ENCODE results near the gene UST.
A peak's percentile ranks its signal among the peaks of the same experiment; 100 is the strongest.

The UST gene

DNA sequence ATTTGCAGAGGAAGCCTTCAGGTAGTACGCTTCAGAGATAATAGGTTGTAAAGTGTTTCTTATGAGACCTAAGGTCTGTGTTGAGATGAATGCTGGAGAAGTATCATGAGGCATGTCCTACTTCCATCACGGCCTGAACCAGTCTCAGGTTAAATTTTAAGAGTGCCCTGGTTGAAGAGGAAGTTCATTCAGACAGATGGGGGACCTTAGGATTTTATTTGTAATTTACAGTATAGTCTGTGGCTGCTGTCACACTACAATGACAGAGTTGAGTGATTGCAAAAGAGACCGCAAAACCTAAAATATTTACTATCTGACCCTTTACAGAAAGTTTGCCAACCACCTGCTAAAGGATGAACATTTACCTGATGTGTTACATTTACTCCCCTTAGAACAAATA lies 70.9 kb downstream of the UST start:
- ChIA-PET POLR2A (no interaction called here), CTCF (no interaction called here)
- TF ChIP-seq BHLHE40 (IDR thresholded peaks at IDR 0.05; ENCODE audit: borderline replicate concordance) (no peak), TARDBP (IDR thresholded peaks at IDR 0.05) (no peak), FOXM1 (IDR thresholded peaks at IDR 0.05; ENCODE audit: borderline replicate concordance) (no peak), LEF1 (IDR thresholded peaks at IDR 0.05; ENCODE audit: borderline replicate concordance) (no peak), ZNF384 (IDR thresholded peaks at IDR 0.05) (no peak), SUZ12 (IDR thresholded peaks at IDR 0.05) (no peak), SP1 (IDR thresholded peaks at IDR 0.05) (no peak), ARNT (IDR thresholded peaks at IDR 0.05) (no peak), CTBP1 (IDR thresholded peaks at IDR 0.05; ENCODE audit: borderline replicate concordance) (no peak), FOXK2 (IDR thresholded peaks at IDR 0.05) (no peak), HDGF (IDR thresholded peaks at IDR 0.05; ENCODE audit: borderline replicate concordance) (no peak), ELF4 (IDR thresholded peaks at IDR 0.05) (no peak)
- TF ChIP-seq, protein P1, sequence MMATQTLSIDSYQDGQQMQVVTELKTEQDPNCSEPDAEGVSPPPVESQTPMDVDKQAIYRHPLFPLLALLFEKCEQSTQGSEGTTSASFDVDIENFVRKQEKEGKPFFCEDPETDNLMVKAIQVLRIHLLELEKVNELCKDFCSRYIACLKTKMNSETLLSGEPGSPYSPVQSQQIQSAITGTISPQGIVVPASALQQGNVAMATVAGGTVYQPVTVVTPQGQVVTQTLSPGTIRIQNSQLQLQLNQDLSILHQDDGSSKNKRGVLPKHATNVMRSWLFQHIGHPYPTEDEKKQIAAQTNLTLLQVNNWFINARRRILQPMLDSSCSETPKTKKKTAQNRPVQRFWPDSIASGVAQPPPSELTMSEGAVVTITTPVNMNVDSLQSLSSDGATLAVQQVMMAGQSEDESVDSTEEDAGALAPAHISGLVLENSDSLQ (IDR thresholded peaks at IDR 0.05) = no peak
- DNase-seq (ENCODE audit: extremely low spot score) = no peak

DNA sequence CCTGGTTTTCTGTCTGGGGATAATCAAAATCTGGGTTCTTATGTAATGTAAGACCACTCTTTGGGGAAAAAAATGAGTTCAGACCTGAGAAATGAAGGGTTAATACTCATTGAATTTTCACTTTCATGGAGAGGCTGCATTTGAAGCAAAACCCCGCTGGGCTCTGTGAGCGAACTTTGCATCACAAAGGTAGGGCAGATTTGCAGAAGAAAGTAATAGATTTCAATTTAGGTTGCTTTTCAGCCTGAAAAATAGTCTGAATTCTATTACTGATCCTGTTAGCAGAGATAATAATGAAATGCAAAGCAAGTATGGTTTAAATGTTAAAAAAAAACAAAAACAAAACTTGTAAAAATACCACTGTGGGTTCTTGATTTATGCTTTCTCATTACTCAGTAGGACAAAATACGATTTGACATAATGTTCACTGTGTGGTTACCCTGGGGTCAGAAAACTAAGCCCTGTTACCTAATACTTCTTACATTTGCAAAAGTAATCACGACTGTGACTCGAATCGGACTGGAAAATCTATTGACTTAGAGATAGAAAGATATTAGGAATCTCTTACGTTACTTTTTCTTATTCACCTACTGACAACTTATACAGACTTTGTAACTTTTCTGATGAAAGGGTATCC lies 72.2 kb downstream of the UST start:
- CTCF ChIA-PET = no interaction called here
- TF ChIP-seq, protein P1 (IDR thresholded peaks at IDR 0.05) = peak; percentile 81
- no peak for TF ChIP-seq SP1 (IDR thresholded peaks at IDR 0.05)
- DNase-seq (ENCODE audit: extremely low spot score) = no peak
- POLR2A ChIA-PET = no interaction called here

DNA sequence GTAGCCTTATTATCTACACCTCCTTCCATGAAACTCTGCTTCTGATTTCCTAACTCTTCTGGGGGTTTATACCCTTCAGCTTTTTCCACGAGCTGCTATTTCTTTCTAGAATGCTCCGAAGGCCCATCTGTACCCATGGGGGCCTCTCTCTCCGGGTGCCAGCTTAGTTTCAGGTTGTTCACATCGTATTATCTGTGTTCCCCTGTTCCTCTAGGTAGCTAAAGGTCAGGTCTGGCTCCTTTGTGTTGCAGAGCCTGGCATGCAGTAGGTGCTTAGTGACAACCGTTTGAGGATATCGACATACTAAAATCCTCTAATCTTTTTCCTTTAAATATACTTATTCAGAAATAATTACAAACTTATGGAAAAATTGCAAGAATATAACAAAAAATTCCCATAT lies 73.0 kb downstream of the UST start:
- ChIA-PET CTCF (no interaction called here), POLR2A (no interaction called here)
- TF ChIP-seq ARNT (IDR thresholded peaks at IDR 0.05) (no peak), FOXA1 (IDR thresholded peaks at IDR 0.05) (no peak), NFRKB (IDR thresholded peaks at IDR 0.05) (no peak), SP1 (IDR thresholded peaks at IDR 0.05) (no peak), BHLHE40 (IDR thresholded peaks at IDR 0.05; ENCODE audit: borderline replicate concordance) (no peak), HDGF (IDR thresholded peaks at IDR 0.05; ENCODE audit: borderline replicate concordance) (no peak), CTBP1 (IDR thresholded peaks at IDR 0.05; ENCODE audit: borderline replicate concordance) (no peak), FOXM1 (IDR thresholded peaks at IDR 0.05; ENCODE audit: borderline replicate concordance) (no peak), ZNF384 (IDR thresholded peaks at IDR 0.05) (no peak), FOXK2 (IDR thresholded peaks at IDR 0.05) (no peak)
- TF ChIP-seq, protein P1 (IDR thresholded peaks at IDR 0.05) = no peak
- DNase-seq (ENCODE audit: extremely low spot score) = no peak

DNA sequence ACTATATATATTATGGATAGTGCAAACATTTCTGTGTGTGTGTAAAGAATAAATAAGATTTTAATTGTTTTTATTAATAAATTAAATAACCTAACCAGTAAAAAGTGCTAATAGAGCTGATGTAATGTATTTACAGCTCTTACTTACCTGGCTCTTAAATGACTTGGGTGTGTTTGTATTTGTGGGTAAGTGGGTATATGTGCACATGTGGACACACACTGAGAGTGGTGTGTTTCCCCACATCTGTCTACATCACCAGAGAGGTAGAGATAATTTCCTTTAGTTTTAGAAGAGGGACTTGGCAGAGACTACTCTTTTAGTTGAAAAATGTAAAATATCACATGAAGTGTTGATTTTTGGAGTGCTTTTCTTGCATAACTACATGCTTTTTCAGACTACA lies 76.0 kb downstream of the UST start:
- ChIA-PET CTCF (no interaction called here), POLR2A (no interaction called here)
- TF ChIP-seq FOXM1 (IDR thresholded peaks at IDR 0.05; ENCODE audit: borderline replicate concordance) = no peak
- no peak for TF ChIP-seq ZNF384 (IDR thresholded peaks at IDR 0.05)
- TF ChIP-seq SP1 (IDR thresholded peaks at IDR 0.05) = no peak
- no peak for TF ChIP-seq L3MBTL2 (conservative IDR thresholded peaks at IDR 0.05)
- no peak for TF ChIP-seq FOXA1 (IDR thresholded peaks at IDR 0.05)
- TF ChIP-seq SUZ12 (IDR thresholded peaks at IDR 0.05) = no peak
- TF ChIP-seq LEF1 (IDR thresholded peaks at IDR 0.05; ENCODE audit: borderline replicate concordance) = no peak
- no peak for TF ChIP-seq BHLHE40 (IDR thresholded peaks at IDR 0.05; ENCODE audit: borderline replicate concordance)
- no peak for DNase-seq (ENCODE audit: extremely low spot score)

DNA sequence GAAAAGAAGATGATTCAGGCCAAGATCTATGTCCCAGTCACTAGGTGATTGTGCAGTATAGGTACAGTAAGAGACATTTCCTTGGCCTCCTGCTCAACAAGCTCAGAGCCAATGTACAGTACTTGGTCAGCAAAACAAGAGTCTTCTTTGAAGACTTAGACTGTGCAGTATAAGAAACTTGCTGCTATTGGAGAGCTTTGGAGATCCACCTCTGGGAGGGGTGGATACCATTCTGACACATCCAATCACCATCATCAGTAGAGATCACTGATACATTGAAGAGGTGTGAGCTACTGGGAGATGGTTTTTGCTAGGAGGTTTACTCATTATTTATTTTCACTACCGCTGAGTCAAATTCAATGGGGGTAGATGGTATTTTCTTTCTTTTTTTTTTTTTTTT lies 77.5 kb downstream of the UST start:
- DNase-seq (ENCODE audit: extremely low spot score) = no peak
- ChIA-PET CTCF (interaction anchor here (0.5 kb wide), 1 partner anchor 679 kb away, joined by 3 read pairs; no protein-coding TSS in a partner anchor), POLR2A (no interaction called here)
- TF ChIP-seq, protein P1 (IDR thresholded peaks at IDR 0.05) = no peak
- no peak for TF ChIP-seq TARDBP (IDR thresholded peaks at IDR 0.05)
- TF ChIP-seq ELF4 (IDR thresholded peaks at IDR 0.05) = no peak
- TF ChIP-seq FOXA1 (IDR thresholded peaks at IDR 0.05) = no peak
- TF ChIP-seq FOXM1 (IDR thresholded peaks at IDR 0.05; ENCODE audit: borderline replicate concordance) = no peak
- no peak for TF ChIP-seq L3MBTL2 (conservative IDR thresholded peaks at IDR 0.05)
- TF ChIP-seq BHLHE40 (IDR thresholded peaks at IDR 0.05; ENCODE audit: borderline replicate concordance) = no peak
- no peak for TF ChIP-seq FOXK2 (IDR thresholded peaks at IDR 0.05)
- TF ChIP-seq HDGF (IDR thresholded peaks at IDR 0.05; ENCODE audit: borderline replicate concordance) = no peak

DNA sequence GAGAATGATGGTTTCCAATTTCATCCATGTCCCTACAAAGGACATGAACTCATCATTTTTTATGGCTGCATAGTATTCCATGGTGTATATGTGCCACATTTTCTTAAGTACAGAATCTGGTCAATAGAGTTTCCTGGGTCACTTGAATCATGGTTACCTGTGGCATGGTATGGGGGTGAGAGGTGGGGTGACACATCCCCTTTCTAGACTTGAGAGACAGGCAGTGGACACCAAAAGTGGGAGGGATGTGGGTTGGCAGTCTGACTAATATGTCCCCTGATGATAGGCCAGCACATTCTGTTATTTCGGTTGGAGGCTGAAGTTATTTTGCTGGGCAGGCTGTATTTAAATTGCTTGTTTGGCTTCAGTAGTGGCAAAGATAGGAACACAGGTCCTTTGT lies 78.1 kb downstream of the UST start:
- ChIA-PET CTCF (interaction anchor here (0.5 kb wide), 1 partner anchor 678 kb away, joined by 3 read pairs; no protein-coding TSS in a partner anchor), POLR2A (no interaction called here)
- TF ChIP-seq NFRKB (IDR thresholded peaks at IDR 0.05) = no peak
- no peak for DNase-seq (ENCODE audit: extremely low spot score)

DNA sequence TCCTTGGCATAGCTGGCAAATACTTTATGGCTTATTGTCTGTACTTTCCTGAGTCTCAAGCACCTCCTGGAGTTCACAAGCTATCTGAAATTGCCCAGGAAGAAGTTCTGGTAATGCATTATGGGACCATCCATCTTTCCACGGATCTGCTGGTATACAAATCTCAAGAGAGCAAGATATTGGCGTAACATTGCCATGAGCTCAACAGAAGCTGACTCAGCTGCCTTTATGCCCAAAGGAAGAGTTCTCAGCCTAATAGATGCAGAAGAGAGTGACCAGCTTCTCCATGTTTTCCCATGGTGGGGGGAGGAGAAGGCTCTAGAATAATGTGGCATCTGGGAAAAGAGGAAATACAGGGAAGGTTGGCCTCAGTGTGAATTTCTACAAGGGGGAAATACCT lies 78.7 kb downstream of the UST start:
- TF ChIP-seq LEF1 (IDR thresholded peaks at IDR 0.05; ENCODE audit: borderline replicate concordance) (no peak), ZNF384 (IDR thresholded peaks at IDR 0.05) (no peak), ELF4 (IDR thresholded peaks at IDR 0.05) (no peak), NFRKB (IDR thresholded peaks at IDR 0.05) (no peak), FOXM1 (IDR thresholded peaks at IDR 0.05; ENCODE audit: borderline replicate concordance) (no peak), TARDBP (IDR thresholded peaks at IDR 0.05) (no peak), FOXA1 (IDR thresholded peaks at IDR 0.05) (no peak), HDGF (IDR thresholded peaks at IDR 0.05; ENCODE audit: borderline replicate concordance) (no peak)
- ChIA-PET POLR2A (no interaction called here), CTCF (no interaction called here)
- DNase-seq (ENCODE audit: extremely low spot score) = no peak
